ENCODE data around the gene CELSR1.

The CELSR1 gene

GRCh38 chr22:46357711-46358520 lies 179.5 kb downstream of the CELSR1 start:
- no peak for DNase-seq

DNA sequence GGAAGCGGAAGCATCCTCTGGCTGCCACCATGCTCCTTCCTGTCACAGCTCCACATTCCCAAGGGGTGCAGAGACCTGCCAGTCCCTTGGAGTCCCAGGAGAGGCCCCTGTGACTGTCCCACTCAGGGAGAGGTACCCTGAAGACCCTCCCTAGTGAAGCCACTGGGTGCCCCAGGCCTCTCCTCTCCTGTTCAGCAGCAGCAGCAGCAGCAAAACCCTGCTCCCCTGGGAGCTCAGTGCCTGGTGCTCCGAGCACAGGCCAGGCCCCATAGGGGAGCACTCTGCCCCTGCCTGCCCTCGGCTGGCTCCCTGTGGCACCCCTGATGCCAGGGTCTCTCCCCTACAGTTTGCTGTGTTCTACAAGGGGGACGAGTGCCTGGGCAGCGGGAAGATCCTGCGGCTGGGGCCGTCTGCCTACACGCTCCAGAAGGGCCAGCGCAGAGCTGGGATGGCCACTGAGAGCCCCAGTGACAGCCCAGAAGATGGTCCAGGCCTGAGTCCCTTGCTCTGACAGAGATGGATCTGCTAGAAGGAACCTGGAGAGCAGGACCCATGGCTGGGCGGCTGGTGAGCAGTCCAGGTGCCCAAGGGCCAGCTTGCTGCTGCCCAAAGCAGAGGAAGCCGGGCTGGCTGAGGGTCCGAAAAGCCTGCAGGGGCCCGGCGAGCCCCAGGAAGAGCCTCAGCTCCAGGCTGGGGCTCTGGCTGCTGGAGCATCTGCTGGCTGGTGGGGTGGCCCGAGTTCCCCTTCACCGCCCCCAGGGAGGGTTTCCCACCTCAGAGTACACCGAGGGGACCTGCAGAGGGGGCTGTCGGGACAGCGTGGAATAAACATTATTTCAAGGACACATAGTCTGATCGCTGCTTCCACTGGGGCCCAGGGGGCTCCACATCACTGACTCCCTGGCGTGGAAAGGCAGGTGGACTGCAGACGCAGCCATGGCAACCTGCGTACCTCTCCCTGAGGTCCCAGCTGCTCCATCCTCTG lies 180.6 kb downstream of the CELSR1 start:
- no peak for DNase-seq

DNA sequence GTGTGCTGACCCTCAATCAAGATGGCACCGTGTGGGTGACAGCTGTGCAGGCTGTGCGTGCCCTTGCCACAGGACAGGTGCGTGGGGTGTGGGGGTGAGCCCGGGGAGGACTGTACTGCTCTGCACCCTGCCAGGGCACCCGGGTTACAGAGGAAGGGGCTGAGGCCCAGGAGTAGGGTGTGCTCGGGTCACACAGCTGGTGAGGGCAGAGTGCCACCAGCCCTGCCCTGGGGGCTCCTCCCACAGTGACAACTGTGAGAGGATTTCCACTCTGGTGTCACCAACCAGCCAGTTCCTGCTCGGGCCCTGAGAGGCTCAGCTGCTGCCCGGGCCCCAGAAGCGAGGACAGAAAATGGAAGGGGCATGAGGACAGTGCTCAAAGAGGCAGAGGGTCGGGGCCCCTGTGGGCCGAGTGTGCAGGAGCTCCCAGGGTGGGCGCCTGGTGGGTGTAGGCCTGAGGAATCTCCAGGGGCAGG lies 181.4 kb downstream of the CELSR1 start:
- no peak for DNase-seq

- peak; percentile 64 for DNase-seq
These were observed 181.9 kb downstream of the CELSR1 start for GRCh38 chr22:46355369-46355995.

GRCh38 chr22:46354993-46355305 lies 182.5 kb downstream of the CELSR1 start:
- no peak for DNase-seq

GRCh38 chr22:46354176-46354992 lies 183.0 kb downstream of the CELSR1 start:
- no peak for DNase-seq

DNA sequence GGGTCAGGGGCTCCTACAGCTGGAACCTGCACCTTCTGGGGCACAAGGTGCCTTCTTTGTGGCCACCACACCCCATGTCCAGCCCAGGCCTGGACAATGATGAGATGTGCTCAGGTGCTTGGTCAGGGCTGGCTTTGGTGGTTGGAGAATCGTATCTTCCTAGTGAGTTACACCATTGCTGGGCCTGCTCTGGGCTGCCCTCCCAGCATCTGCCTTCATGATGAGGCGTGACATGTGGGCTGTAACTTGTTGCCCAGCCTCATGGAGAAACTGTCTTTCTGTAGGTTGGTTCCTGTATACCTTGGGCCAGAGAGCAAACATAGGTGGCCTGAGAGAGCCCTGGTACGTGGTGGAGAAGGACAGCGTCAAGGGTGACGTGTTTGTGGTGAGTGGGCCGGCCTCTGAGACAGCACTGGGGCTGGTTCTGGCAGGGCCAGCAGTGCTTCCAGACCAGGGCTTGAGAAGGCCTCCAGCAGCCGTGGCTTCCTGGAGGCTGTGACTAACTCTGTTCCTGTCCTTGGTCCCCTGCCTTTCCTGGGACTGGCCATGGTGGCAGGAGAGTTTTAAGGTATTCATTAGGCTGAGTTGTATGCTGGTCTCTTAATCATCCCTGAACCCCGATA lies 183.8 kb downstream of the CELSR1 start:
- DNase-seq: no peak

DNA sequence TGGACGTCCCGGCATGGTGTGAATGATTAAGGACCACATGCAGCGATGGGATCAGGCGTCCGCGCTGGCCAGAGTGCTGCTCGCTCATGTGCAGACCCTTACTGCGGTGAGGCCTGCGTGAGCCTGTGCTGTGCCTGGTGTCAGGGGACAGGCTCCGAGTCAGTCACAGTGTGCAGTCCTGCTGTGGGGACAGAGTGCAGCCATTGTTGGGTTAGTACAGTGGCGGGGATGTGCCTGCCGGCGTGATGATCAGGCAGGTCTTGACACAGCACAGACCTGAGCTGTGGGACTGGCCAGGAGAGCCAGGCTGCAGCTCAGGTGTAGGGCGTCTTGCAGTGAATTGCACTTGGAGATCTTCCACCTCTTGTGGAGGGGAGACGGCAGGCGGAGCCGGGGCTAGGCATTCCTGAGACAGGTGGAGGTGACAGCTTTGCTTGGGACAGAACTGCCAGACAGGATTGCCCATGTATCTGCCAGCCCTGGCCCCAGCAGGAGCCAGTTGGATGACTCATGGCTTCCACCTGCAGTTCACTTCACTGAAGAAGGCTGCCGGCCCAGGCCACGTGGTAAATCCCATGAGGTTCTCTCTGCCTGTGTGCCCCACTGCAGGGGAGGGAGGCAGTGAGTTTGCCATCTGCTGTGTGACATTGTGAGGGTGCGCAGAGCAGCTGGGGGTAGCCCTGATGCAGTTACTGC lies 184.6 kb downstream of the CELSR1 start:
- no peak for DNase-seq

DNA sequence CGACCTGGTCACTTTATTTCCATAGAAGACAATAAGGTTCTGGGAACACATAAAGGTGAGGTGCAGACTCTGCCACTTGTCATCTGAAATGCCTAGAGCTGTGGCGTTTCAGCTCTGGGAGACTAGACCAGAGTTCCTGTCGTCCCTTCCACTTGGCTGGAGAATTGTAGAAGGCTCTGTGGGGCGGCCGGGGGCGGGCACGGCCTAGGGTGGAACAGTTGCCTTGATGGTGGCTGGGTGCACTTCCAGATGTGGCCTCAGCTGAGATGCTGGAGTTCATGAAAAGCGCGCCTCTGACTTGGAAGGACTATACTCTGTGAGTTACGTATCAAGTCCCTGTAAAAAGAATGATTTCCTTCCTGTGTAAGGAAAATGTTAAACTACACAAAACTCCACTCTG lies 185.1 kb downstream of the CELSR1 start:
- DNase-seq: no peak

- no peak for DNase-seq
These were observed 185.7 kb downstream of the CELSR1 start for GRCh38 chr22:46351767-46352166.

DNA sequence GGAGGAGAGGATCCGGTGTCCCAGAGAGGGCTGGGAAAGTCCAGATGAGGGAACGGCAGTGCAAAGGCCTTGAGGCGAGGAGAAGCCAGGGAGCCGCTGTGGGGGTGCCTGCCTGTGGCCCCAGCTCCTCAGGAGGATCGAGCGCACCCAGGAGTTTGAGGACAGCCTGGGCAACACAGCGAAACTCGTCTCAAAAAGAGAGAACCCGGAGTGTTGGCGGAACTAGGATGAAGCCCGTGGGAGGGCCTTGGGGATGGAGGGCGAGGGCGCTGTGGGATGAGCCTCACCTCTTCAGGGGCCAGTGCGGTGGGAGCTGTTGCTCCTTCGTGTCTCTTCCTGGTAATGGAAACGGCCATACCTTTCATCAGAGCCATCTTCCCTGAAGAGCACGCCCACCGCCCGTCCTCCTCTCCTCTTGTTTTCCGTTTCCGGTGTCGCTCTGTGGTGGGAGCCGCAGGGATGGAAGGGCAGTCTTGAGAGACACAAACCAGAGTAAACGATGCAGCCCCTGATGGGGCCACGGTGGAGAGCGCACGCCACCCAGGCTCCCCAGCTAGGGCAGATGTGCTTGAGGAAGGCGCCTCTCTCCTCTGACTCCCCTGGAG lies 186.2 kb downstream of the CELSR1 start:
- DNase-seq: no peak

DNA sequence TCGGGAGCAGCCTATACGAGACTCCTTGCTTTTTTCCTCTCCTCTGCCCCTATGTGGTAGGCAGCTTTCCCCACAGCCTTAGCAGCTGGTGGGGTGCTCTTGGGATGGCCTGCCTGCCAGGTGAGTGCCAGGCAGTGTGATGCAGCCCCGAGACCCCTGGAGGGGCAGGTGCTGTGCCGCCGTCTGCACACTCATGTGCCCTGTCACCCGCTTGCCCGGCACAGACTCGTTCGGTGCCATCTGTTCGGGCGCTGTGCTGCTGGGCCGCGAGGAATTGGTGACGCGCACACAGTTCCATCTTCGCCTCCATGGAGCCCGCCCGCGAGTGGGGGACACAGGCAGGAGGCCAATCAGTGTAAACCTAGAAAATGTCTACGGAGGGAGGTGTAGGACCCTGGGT lies 186.8 kb downstream of the CELSR1 start:
- DNase-seq: no peak

- no peak for DNase-seq
These were observed 187.3 kb downstream of the CELSR1 start for GRCh38 chr22:46350121-46350520.

DNA sequence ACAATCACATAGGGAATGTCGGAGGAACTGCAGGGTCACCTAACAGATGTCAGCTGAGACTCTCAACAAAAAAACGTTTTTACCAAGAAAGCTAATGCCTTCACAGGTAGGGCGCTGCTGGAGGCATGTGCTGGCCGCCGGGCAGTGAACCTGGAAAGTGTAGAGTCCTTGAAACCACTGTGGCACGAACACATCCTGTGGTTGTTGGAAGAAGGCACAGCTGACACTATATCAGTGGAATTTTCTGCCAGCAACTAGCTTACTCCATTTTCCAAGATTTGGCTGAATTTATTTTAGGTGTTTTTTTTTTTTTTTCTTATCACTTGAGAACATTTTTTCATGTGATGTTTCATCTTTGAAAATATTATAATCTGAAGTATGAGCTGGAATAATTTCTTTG lies 187.7 kb downstream of the CELSR1 start:
- no peak for DNase-seq

DNA sequence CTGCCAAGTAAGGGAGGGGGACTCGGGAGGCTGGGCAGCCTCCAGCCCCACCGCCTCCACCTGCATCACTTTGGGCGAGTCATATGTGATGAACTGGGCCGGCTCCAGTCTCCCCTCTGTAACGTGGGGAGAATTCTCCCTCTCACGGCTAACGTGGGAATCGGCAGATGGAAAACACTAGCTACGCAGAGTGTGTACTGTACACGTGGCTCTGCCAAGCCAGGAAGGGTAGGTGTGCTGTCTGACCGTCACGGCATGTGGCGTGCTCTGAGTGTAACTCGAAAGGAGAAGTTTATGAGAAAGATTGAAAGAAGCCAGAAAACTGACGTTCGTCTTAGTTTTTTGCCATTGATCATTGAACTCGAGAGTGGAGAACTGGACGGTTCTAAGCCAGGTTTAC lies 188.2 kb downstream of the CELSR1 start:
- DNase-seq: no peak

DNA sequence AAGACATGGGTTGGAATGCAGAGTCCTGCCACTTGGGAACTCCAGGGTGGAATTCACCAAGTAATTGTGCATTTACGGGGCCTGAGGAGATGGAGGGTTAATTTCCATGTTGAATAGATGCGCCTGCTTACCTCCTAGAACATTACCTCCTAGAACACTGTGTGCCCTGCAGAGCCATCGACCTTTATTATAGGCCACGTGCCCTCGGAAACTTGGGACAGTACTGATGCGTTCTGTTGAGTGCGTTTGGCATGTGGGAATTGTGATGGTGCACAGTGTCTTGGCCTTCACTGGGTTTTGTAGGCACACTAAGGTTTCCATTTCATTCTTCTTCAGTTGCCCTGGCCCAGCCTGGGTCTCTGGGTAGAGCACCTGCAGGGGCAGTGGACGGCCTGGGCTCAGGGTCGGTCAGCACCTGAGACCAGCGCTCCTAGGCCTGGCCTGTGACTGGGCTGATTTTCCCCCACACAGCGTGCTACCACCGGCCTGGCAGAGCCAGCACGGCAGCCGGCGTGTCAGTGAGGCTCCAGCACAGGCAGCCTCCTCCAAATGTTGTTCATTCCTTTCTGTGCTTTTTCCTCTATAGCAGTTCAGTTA lies 189.2 kb downstream of the CELSR1 start:
- DNase-seq: no peak

DNA sequence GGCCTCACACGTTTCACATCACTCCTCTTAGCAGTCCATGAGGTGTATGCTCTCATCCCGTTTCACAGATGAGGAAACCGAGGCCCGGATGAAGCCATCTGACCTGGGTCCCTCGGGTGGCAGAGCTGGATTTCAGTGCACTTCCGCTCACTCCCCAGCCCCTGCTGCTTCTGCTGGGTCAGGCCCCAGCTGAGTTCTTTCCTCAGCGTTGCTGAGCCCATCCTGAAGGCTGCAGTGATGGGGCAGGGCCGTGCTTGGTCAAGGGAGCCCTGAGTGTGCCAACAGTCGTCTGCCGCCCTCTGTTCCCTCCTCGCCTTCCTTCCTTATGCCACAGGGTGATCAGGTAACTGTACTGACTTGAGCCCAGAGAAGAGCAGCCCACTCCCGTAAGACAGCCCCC lies 189.8 kb downstream of the CELSR1 start:
- no peak for DNase-seq

- DNase-seq: no peak
These were observed 190.6 kb downstream of the CELSR1 start for GRCh38 chr22:46346680-46347405.

DNA sequence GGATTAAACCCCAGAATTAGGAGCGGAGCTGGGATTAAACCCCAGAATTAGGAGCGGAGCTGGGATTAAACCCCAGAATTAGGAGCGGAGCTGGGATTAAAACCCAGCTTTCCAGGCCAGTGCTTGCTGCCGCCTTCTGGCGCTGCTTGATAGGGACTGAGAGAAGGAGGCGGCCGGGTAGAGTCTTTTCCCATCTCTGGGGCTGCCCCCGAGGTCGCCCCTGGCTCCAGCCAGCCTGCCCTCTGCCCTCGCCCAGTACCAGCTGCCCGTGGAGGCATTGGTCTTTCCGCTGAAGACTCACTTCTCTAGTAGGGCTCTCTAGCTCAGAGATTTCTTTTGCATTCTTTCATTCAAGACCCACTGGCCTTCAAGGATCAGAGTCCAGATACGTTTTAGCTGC lies 196.7 kb downstream of the CELSR1 start:
- no peak for DNase-seq

DNA sequence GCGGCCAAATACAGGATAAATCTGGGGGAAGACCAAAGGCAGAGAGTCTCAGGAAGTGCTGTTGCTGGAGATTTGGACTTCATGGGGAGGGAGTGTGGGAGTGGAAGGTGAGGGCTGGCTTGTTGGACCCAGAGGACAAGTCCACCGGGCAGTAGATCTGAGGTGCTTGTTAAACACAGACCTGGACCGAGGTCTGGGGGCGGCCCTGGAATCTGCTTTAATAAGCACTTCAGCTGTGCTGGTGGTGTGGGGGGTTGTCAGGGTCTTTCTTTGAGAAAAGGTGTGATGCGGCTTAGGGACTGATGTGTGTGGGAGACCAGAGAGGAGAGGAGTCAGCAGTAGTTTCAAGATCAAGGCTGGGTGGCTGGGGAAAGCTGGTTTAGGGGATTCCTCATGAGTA lies 197.5 kb downstream of the CELSR1 start:
- no peak for DNase-seq

All from stimulated activated CD4-positive, alpha-beta T cell treated with anti-CD3 and anti-CD28 coated beads, Interleukin-4, amount 100 ng/mL, for 1 hour (primary cell).